Neuronal stem cell (in vitro differentiated cells): ENCODE measurements around the gene GCKR. TPM values are rescaled to one million over a fixed set of nuclear protein-coding genes. Genes with fewer than 3 reads are reported as not detected.

ENCODE experiments used
- DNase-seq: peaks from one replicate; pipeline ENCODE4 v3.0.0-alpha.2; 2013; ENCODE audit warnings: low spot score
- H2AFZ ChIP-seq: one replicate; pipeline ENCODE4 v1.6.1; 2013; ENCODE audit warnings: mild to moderate bottlenecking, low read length, inconsistent platforms
- H2AK5ac ChIP-seq: 2 replicates; pipeline ENCODE4 v1.6.1; 2013; ENCODE audit warnings: low read depth, mild to moderate bottlenecking, inconsistent platforms, low read length, moderate library complexity, mixed read lengths
- H2BK120ac ChIP-seq: 2 replicates; pipeline ENCODE4 v1.6.1; 2013; ENCODE audit warnings: low read depth, mild to moderate bottlenecking, inconsistent platforms, low read length, moderate library complexity, mixed read lengths
- H2BK12ac ChIP-seq: one replicate; pipeline ENCODE4 v1.6.1; 2013; ENCODE audit warnings: low read length, inconsistent platforms
- H2BK15ac ChIP-seq: 2 replicates; pipeline ENCODE4 v1.6.1; 2013; ENCODE audit warnings: mild to moderate bottlenecking, low read length, inconsistent platforms, mixed read lengths
- H2BK5ac ChIP-seq: one replicate; pipeline ENCODE4 v1.6.1; 2013; ENCODE audit warnings: inconsistent platforms, mild to moderate bottlenecking, low read length, moderate library complexity
- H3K14ac ChIP-seq: one replicate; pipeline ENCODE4 v1.6.1; 2013; ENCODE audit warnings: low read length, inconsistent platforms
- H3K18ac ChIP-seq: 2 replicates; pipeline ENCODE4 v1.6.1; 2013; ENCODE audit warnings: low read length, inconsistent platforms
- H3K23ac ChIP-seq: 2 replicates; pipeline ENCODE4 v1.6.1; 2013; ENCODE audit warnings: low read depth, mild to moderate bottlenecking, mixed read lengths, low read length, inconsistent platforms; ENCODE audit not compliant: poor library complexity
- H3K27ac ChIP-seq: replicated peaks from 3 replicates; pipeline ENCODE4 v1.5.1; 2013; ENCODE audit warnings: low read length, inconsistent platforms
- H3K27me3 ChIP-seq, 3 experiments: 2 replicates each; pipeline ENCODE4 v1.6.1; 2013; ENCODE audit warnings: low read length in 3 of 3, mild to moderate bottlenecking in 2 of 3, inconsistent platforms in 1 of 3, low read depth in 1 of 3, mixed read lengths in 1 of 3, moderate library complexity in 1 of 3; ENCODE audit not compliant: control insufficient read depth in 3 of 3, insufficient read depth in 3 of 3
- H3K36me3 ChIP-seq, 2 donors: replicated peaks in 1 of 2; 2 replicates each; pipeline ENCODE4 v1.6.1; 2013; ENCODE audit warnings: low read length in 2 of 2; ENCODE audit not compliant: control insufficient read depth in 2 of 2, insufficient read depth in 2 of 2
- H3K4ac ChIP-seq: 2 replicates; pipeline ENCODE4 v1.6.1; 2013; ENCODE audit warnings: inconsistent platforms, mild to moderate bottlenecking, low read length, moderate library complexity
- H3K4me1 ChIP-seq, 2 donors: 1 replicate in 1 of 2; 2 replicates in 1 of 2; pipeline ENCODE4 v1.6.1; 2013; ENCODE audit warnings: low read length in 2 of 2, low read depth in 1 of 2; ENCODE audit not compliant: control insufficient read depth in 2 of 2, insufficient read depth in 1 of 2
- H3K4me2 ChIP-seq: one replicate; pipeline ENCODE4 v1.6.1; 2013; ENCODE audit warnings: mild to moderate bottlenecking, low read length, inconsistent platforms; ENCODE audit not compliant: insufficient read depth, poor library complexity, severe bottlenecking
- H3K4me3 ChIP-seq, 2 donors: 2 replicates each; pipeline ENCODE4 v1.5.1; 2013; ENCODE audit warnings: low read length in 2 of 2, mild to moderate bottlenecking in 2 of 2, inconsistent platforms in 1 of 2, moderate library complexity in 1 of 2
- H3K79me1 ChIP-seq: one replicate; pipeline ENCODE4 v1.6.1; 2013; ENCODE audit warnings: low read depth, mild to moderate bottlenecking, inconsistent platforms, low read length, moderate library complexity
- H3K9ac ChIP-seq: one replicate; pipeline ENCODE4 v1.6.1; 2013; ENCODE audit warnings: mild to moderate bottlenecking, low read depth, low read length, inconsistent platforms; ENCODE audit not compliant: poor library complexity
- H3K9me3 ChIP-seq, 2 donors: replicated peaks in 1 of 2; 2 replicates each; pipeline versions ENCODE3 to v1.6.1; 2013; ENCODE audit warnings: low read length in 2 of 2, mild to moderate bottlenecking in 2 of 2, inconsistent platforms in 1 of 2, low read depth in 1 of 2, mixed read lengths in 1 of 2, moderate library complexity in 1 of 2; ENCODE audit not compliant: control insufficient read depth in 2 of 2, insufficient read depth in 1 of 2
- H4K8ac ChIP-seq: one replicate; pipeline ENCODE4 v1.6.1; 2013; ENCODE audit warnings: low read depth, mild to moderate bottlenecking, inconsistent platforms, low read length, moderate library complexity
- H4K91ac ChIP-seq: one replicate; pipeline ENCODE4 v1.6.1; 2013; ENCODE audit warnings: low read length, low read depth, mild to moderate bottlenecking, inconsistent platforms; ENCODE audit not compliant: poor library complexity
- WGBS, 2 donors: extraction: QIAGEN DNeasy Blood & Tissue Kit; methylation state at CpG; one replicate each; pipeline ENCODE4 v1.1.7; 2013; ENCODE audit warnings: missing lambda C conversion rate in 2 of 2, mixed read lengths in 1 of 2; ENCODE audit not compliant: insufficient read length in 2 of 2, insufficient replicate concordance in 1 of 2; ENCODE audit errors: extremely low coverage in 2 of 2; 5-methylcytosine and 5-hydroxymethylcytosine counted together
- small RNA-seq: library from polyadenylated mRNA; stranded (forward); fragments of <200 nt; extraction: miRNeasy Mini kit (QIAGEN cat#:217004); gene quantifications from one replicate; pipeline ENCODE3, GENCODE V24; 2013; ENCODE audit not compliant: insufficient read depth

Gene GCKR

GRCh38 chr2:27572439-27572838, 75.8 kb downstream of the GCKR start:
- Histone ChIP-seq H3K4ac (no peak overlapping the region), H3K36me3 (no peaks in the 10 kb centered on the region), H4K8ac (no peak overlapping the region), H3K4me1 (no peaks in the 10 kb centered on the region), H2BK5ac (no peak overlapping the region), H3K27ac (no peak overlapping the region), H2BK12ac (no peak overlapping the region), H3K23ac (no peak overlapping the region), H3K14ac (no peak overlapping the region), H2BK15ac (no peak overlapping the region), H3K4me2 (no peak overlapping the region), H3K27me3 (no peaks in the 10 kb centered on the region), H2BK120ac (no peak overlapping the region), H3K4me3 (no peak overlapping the region), H2AFZ (no peak overlapping the region), H3K9me3 (peaks cover 6 to 37% of the 10 kb centered on the region in 2 donors), H3K9ac (no peak overlapping the region), H3K79me1 (no peaks in the 10 kb centered on the region), H2AK5ac (no peak overlapping the region), H4K91ac (no peak overlapping the region), H3K18ac (no peak overlapping the region)
- DNase-seq: no peak
- WGBS, 2 donors: no CpG with 5 or more reads among the region's 2 CpGs

GRCh38 chr2:27572998-27573429, 76.4 kb downstream of the GCKR start:
- Histone ChIP-seq H4K8ac (no peak overlapping the region), H3K4me1 (no peaks in the 10 kb centered on the region), H3K4ac (no peak overlapping the region), H2BK12ac (no peak overlapping the region), H3K27me3 (no peaks in the 10 kb centered on the region), H3K79me1 (no peaks in the 10 kb centered on the region), H3K9me3 (peaks cover 6 to 43% of the 10 kb centered on the region in 2 donors), H2BK120ac (no peak overlapping the region), H3K23ac (no peak overlapping the region), H3K9ac (no peak overlapping the region), H3K27ac (no peak overlapping the region), H3K4me2 (no peak overlapping the region), H2AK5ac (no peak overlapping the region), H3K4me3 (no peak overlapping the region), H3K18ac (no peak overlapping the region), H2AFZ (no peak overlapping the region), H2BK15ac (no peak overlapping the region), H2BK5ac (no peak overlapping the region), H3K14ac (no peak overlapping the region), H3K36me3 (no peaks in the 10 kb centered on the region), H4K91ac (no peak overlapping the region)
- no peak for DNase-seq
- no CpG with 5 or more reads among the region's 6 CpGs for WGBS, 2 donors

Small RNAs within 50 kb of the gene (small RNA-seq; reads per million reads assigned to genes)
- not detected for gene RNU6-986P
